PFSK-1 (cell line): ENCODE measurements around the gene CAMSAP2.

Source experiments
- FOXP2 ChIP-seq: optimal IDR thresholded peaks from 2 replicates; pipeline ENCODE3; 2011; ENCODE audit warnings: borderline replicate concordance, control low read depth, inconsistent platforms; ENCODE audit not compliant: insufficient read depth; ENCODE audit errors: extremely low read length, extremely low read depth
- POLR2AphosphoS5 ChIP-seq: IDR thresholded peaks from 2 replicates; pipeline ENCODE4 v1.6.1; 2012; ENCODE audit warnings: low read depth, mild to moderate bottlenecking, control low read depth, low read length, moderate library complexity
- SIN3A ChIP-seq: IDR thresholded peaks from 2 replicates; pipeline ENCODE4 v1.6.1; 2012; ENCODE audit warnings: mild to moderate bottlenecking, low read length, moderate library complexity, borderline replicate concordance; ENCODE audit not compliant: insufficient read depth
- TAF1 ChIP-seq: IDR thresholded peaks from 2 replicates; pipeline ENCODE4 v1.6.1; 2012; ENCODE audit warnings: low read length, control low read depth, borderline replicate concordance; ENCODE audit not compliant: insufficient read depth
- TF ChIP-seq, protein P1 (sequence below), 2 experiments: IDR thresholded peaks; 2 replicates each; pipeline versions ENCODE4 v1.6.1 to v1.8.0; 2011 to 2012; ENCODE audit warnings: low read depth in 2 of 2, low read length in 2 of 2, control low read depth in 1 of 2, inconsistent platforms in 1 of 2, mild to moderate bottlenecking in 1 of 2, moderate library complexity in 1 of 2; ENCODE audit not compliant: insufficient read depth in 1 of 2

CAMSAP2 gene

DNA sequence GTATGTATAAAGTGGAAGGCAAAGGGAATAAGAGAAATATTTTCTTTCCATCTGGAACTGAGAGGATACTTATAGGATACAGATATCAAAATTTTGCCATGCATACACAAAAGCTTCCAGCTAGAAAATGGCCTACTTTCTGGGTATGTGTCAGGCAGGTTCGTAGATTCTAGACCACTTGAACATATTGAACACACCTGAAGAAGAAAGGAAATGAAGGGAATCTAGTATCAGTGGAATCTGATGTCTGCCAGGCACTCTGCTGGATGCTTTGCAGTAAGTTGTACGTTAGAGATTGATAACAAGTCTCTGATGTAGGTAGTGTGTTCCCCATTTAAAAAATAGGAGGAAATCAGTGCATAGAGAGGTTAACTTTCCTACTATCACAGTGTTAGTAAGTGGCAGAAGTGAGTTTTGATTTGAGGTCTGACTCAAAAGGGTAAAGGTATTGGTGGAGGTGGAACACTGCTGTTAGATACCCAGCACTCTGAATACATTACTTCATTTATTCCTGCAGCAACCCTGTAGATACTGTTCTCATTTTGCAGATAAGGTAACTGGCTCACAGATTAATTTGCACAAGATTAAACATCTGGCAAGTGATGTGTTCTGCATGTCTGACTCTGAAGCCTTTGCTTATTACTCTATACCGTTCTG lies 3.0 kb downstream of the CAMSAP2 start:
- no peak for TF ChIP-seq POLR2AphosphoS5
- no peak for TF ChIP-seq FOXP2

DNA sequence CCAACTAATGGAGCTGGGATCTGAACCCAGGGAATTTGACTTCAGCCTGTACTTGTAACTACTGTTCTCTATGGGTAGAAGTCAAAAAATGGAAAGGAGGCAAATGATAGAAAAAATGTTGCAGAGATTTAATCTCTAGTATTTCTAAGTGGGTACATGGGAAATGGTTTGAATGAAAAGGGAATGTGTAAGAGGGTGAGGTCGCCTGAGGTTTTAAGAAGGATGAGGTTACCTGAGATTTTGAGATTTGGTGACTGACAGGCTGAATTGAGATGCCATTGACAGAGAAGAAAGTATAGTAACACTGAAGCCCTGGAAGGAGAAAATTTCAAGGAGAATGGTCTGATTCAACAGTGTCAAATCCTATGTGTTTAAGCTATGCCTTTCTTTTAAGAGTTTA lies 5.5 kb downstream of the CAMSAP2 start:
- TF ChIP-seq POLR2AphosphoS5: no peak
- TF ChIP-seq SIN3A: no peak
- no peak for TF ChIP-seq FOXP2

DNA sequence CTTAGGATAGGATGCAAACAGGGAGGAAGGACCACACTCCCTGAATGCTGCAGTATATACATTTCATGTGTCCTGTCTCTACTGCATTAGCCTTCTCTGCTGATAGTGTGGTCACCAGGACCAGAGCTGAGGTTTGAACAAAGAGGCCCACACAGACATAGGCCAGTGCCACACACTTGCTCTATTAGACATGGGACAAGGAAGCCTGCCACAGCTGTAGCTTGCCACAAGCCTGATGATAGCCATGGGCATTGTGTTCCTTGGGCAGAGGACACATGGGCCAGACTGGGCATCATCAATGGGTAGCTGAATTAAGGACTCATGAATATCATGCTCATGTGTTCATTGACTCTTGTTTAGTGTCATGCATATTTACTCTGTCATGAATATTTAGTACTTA lies 10.4 kb downstream of the CAMSAP2 start:
- TF ChIP-seq TAF1: no peak
- no peak for TF ChIP-seq POLR2AphosphoS5
- TF ChIP-seq FOXP2: no peak
- TF ChIP-seq, protein P1, sequence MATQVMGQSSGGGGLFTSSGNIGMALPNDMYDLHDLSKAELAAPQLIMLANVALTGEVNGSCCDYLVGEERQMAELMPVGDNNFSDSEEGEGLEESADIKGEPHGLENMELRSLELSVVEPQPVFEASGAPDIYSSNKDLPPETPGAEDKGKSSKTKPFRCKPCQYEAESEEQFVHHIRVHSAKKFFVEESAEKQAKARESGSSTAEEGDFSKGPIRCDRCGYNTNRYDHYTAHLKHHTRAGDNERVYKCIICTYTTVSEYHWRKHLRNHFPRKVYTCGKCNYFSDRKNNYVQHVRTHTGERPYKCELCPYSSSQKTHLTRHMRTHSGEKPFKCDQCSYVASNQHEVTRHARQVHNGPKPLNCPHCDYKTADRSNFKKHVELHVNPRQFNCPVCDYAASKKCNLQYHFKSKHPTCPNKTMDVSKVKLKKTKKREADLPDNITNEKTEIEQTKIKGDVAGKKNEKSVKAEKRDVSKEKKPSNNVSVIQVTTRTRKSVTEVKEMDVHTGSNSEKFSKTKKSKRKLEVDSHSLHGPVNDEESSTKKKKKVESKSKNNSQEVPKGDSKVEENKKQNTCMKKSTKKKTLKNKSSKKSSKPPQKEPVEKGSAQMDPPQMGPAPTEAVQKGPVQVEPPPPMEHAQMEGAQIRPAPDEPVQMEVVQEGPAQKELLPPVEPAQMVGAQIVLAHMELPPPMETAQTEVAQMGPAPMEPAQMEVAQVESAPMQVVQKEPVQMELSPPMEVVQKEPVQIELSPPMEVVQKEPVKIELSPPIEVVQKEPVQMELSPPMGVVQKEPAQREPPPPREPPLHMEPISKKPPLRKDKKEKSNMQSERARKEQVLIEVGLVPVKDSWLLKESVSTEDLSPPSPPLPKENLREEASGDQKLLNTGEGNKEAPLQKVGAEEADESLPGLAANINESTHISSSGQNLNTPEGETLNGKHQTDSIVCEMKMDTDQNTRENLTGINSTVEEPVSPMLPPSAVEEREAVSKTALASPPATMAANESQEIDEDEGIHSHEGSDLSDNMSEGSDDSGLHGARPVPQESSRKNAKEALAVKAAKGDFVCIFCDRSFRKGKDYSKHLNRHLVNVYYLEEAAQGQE (IDR thresholded peaks at IDR 0.05; ENCODE audit: insufficient read depth in 1 of 2, low read depth in 2 of 2, low read length in 2 of 2): no peak
- TF ChIP-seq SIN3A: no peak

DNA sequence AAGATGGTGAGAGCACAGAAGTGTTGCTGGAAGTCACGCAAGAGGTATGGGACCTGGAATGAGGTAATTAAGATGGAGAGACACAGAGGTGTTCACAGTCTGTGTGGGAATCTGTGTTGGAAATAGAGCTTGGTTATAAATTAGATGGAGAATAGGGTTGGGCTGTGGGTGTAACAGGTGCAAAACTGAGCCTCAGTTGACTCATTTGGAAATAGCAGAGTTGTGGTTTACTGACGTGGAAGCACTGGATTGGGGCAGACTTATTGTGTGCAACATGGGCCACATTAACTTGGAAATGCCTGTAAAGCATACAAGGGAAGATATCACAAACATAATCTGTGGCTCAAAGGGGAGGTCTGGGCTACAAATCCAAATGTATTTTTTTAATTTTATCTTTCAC lies 13.0 kb downstream of the CAMSAP2 start:
- TF ChIP-seq, protein P1 (IDR thresholded peaks at IDR 0.05; ENCODE audit: insufficient read depth in 1 of 2, low read depth in 2 of 2, low read length in 2 of 2): no peak
- TF ChIP-seq FOXP2: no peak
- TF ChIP-seq POLR2AphosphoS5: no peak
- TF ChIP-seq SIN3A: no peak
- TF ChIP-seq TAF1: no peak

DNA sequence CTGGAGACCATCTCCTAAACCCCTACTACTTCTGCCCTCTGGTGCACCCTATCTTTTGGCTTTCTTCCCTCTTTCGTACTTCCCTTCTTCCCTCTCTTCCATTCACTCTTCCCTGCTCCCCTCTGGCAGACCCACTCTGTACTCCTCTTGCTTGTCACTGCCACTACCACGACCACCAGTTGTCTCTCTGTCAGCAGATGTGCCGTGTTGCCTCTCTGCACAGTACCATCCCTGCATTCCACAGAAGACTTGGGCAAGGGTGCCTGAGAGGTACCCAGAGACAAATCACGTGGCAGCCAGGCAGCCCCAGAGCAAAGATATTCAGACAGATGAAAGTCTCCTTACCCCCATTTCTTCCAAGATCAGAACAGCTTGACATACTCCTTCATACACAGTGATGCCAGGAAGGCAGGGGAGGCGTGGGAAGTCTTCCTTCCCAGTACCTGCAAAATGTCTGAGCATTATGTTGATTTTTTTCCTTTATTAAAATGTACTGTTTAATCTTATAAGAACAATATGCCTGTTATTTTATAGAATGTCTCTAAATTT lies 15.0 kb downstream of the CAMSAP2 start:
- TF ChIP-seq, protein P1 (IDR thresholded peaks at IDR 0.05; ENCODE audit: insufficient read depth in 1 of 2, low read depth in 2 of 2, low read length in 2 of 2): no peak
- TF ChIP-seq POLR2AphosphoS5 (no peak), SIN3A (no peak), TAF1 (no peak), FOXP2 (no peak)

DNA sequence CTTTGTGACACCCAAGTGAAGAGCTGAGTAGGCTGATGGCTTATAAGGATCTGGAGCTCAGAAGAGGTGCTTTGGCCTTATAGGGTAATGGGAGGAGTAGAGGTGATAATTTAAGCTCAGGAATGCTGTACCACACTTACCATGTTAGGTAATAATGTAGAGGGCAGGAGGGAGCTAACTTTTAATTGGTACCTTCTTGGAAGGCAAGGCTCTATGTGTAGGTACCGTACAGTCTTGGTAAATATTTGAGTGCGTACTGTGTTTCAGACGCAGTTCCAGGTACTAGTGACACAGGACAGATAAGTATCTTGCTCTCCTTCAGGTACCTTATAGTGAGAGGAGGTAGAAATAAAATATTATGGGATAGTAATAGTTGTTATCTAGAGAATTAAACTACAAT lies 16.8 kb downstream of the CAMSAP2 start:
- TF ChIP-seq, protein P1 (IDR thresholded peaks at IDR 0.05; ENCODE audit: insufficient read depth in 1 of 2, low read depth in 2 of 2, low read length in 2 of 2): no peak
- TF ChIP-seq SIN3A (no peak), POLR2AphosphoS5 (no peak), FOXP2 (no peak), TAF1 (no peak)
